NB4 (cell line): ENCODE data around the gene GTF2F2.

Experiments
- CTCF ChIP-seq: IDR thresholded peaks from one replicate; pipeline ENCODE4 v1.5.1; 2012; ENCODE audit warnings: low read depth, low read length
- MAX ChIP-seq: IDR thresholded peaks from 2 replicates; pipeline ENCODE4 v1.6.1; 2011; ENCODE audit warnings: low read depth, low read length
- MYC ChIP-seq: IDR thresholded peaks from 2 replicates; pipeline ENCODE4 v1.6.1; 2011; ENCODE audit warnings: low read depth, low read length
- POLR2A ChIP-seq: IDR thresholded peaks from 2 replicates; pipeline ENCODE4 v1.6.1; 2011; ENCODE audit warnings: mild to moderate bottlenecking; ENCODE audit not compliant: insufficient read length; ENCODE audit errors: extremely low read depth

- TF ChIP-seq CTCF (no peak), POLR2A (no peak), MAX (no peak), MYC (no peak)
These were observed 180.1 kb downstream of the GTF2F2 start for GRCh38 chr13:45300190-45300985.
